Measurements from ENCODE around the gene PTGES. TPM values are rescaled to one million over a fixed set of nuclear protein-coding genes. Genes with fewer than 3 reads are reported as not detected.
A peak's percentile ranks its signal among the peaks of the same experiment; 100 is the strongest.

PTGES gene
- total and polyA plus RNA-seq, 9 of the 15 experiments (the other 6 are each of a cell fraction or from before 2014, with no cell fraction given) = 0.13 TPM; not detected in 8

DNA sequence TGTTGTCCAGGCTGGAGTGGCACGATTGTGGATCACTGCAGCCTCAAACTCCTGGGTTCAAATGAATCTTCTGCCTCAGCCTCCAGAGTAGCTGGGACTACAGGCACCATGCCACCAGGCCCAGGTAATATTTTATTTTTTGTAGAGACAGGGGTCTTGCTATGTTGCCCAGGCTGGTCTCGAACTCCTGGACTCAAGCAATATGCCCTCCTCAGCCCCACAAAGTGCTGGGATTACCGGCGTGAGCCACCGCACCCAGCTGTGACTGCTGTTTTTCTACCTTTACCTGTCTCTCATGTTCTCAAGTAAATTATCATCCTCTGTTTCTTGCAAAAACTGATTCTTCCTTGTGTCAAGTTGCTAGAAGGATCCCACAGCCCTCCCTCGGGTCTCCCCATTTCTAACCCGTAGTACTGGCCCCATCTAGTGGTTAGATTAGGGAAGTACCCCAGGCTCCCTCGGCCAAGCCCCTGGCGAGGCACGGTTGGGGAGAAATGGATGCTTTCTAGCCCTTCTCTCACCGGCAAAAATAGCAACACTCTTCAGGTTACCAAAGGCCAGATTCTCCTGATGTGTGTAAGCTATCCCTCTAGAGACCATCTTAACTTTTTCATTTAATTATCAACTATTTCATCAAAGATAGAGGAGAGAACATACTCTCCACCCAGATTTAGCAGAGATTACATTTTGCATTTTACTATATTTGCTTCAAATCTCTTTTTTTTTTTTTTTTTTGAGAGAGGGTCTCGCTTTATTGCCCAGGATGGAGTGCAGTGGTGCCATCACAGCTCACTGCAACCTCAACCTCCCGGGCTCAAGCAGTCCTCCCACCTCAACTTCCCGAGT, 30.9 kb upstream of the PTGES start (continued):
- TF ChIP-seq, protein P1, sequence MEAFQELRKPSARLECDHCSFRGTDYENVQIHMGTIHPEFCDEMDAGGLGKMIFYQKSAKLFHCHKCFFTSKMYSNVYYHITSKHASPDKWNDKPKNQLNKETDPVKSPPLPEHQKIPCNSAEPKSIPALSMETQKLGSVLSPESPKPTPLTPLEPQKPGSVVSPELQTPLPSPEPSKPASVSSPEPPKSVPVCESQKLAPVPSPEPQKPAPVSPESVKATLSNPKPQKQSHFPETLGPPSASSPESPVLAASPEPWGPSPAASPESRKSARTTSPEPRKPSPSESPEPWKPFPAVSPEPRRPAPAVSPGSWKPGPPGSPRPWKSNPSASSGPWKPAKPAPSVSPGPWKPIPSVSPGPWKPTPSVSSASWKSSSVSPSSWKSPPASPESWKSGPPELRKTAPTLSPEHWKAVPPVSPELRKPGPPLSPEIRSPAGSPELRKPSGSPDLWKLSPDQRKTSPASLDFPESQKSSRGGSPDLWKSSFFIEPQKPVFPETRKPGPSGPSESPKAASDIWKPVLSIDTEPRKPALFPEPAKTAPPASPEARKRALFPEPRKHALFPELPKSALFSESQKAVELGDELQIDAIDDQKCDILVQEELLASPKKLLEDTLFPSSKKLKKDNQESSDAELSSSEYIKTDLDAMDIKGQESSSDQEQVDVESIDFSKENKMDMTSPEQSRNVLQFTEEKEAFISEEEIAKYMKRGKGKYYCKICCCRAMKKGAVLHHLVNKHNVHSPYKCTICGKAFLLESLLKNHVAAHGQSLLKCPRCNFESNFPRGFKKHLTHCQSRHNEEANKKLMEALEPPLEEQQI (IDR thresholded peaks at IDR 0.05) = no peak
- TF ChIP-seq ATF7 (IDR thresholded peaks at IDR 0.05) = peak; percentile 54; the same call in 1 of the 2 replicates
- no peak for TF ChIP-seq ZNF217 (CRISPR knock-in tag; IDR thresholded peaks at IDR 0.05)
- TF ChIP-seq, protein P2, sequence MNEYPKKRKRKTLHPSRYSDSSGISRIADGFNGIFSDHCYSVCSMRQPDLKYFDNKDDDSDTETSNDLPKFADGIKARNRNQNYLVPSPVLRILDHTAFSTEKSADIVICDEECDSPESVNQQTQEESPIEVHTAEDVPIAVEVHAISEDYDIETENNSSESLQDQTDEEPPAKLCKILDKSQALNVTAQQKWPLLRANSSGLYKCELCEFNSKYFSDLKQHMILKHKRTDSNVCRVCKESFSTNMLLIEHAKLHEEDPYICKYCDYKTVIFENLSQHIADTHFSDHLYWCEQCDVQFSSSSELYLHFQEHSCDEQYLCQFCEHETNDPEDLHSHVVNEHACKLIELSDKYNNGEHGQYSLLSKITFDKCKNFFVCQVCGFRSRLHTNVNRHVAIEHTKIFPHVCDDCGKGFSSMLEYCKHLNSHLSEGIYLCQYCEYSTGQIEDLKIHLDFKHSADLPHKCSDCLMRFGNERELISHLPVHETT (CRISPR knock-in tag; conservative IDR thresholded peaks at IDR 0.05 in 1 of 2, IDR thresholded peaks at IDR 0.05 in 1 of 2) = no peak
- TF ChIP-seq ZBTB8A (IDR thresholded peaks at IDR 0.05; ENCODE audit: partially characterized antibody) = no peak
- TF ChIP-seq OTX1 (CRISPR knock-in tag; IDR thresholded peaks at IDR 0.05) = no peak
- TF ChIP-seq POLR2A (conservative IDR thresholded peaks at IDR 0.05) = no peak
- TF ChIP-seq ELF1 (tag; IDR thresholded peaks at IDR 0.05) = 0 out of 2 replicates have a peak, but pooled peaks have one; percentile 44
- peak; percentile 97 for TF ChIP-seq REST (IDR thresholded peaks at IDR 0.05; ENCODE audit: borderline replicate concordance)
- no peak for TF ChIP-seq REST (CRISPR knock-in tag; IDR thresholded peaks at IDR 0.05; ENCODE audit: low read depth)
- TF ChIP-seq ETV1 (tag; conservative IDR thresholded peaks at IDR 0.05; ENCODE audit: low read depth) = peak; percentile 50
- no peak for TF ChIP-seq ARID1B (IDR thresholded peaks at IDR 0.05)
- TF ChIP-seq FOXA1 (IDR thresholded peaks at IDR 0.05; ENCODE audit: borderline replicate concordance) = no peak
- peak; percentile 99 for TF ChIP-seq DEAF1 (CRISPR knock-in tag; IDR thresholded peaks at IDR 0.05)
